K562 (cell line): Measurements from ENCODE around the gene MLN. TPM values are rescaled to one million over a fixed set of nuclear protein-coding genes. Genes with fewer than 3 reads are reported as not detected.

ENCODE experiments used
- ATAC-seq: fragments of 200-7000 bp; cut with Tn5 transposase; 3 replicates; pipeline ENCODE4 v1.9.1; 2020; ENCODE audit warnings: moderate library complexity
- BruUV-seq: library from RNA; stranded (reverse); fragments of 400-500 nt; replicated peaks from 2 replicates; lab custom pipeline; 2021; lab: Mats Ljungman, UMichigan
- CTCF ChIA-PET: fragments of 300-600 bp; formaldehyde crosslinking; extraction: SDS; loops from one replicate; lab custom pipeline; 2021; ENCODE audit warnings: low intra/inter-chr PET ratio; lab: Yijun Ruan, JAX
- POLR2A ChIA-PET: fragments of 300-600, 350-650 bp; sonication (Branson Sonifier 250); formaldehyde crosslinking; extraction: SDS; loops from one replicate; lab custom pipeline; 2021; ENCODE audit warnings: antibody characterized with exemption, inconsistent platforms; lab: Yijun Ruan, JAX
- DNase-seq, 4 experiments: peaks; one replicate each; pipeline versions ENCODE4 v3.0.0 to v3.0.0-alpha.2; 2011 to 2018; ENCODE audit warnings: low spot score in 3 of 4, mixed read lengths in 3 of 4; ENCODE audit errors: extremely low read depth in 1 of 4
- FAIRE-seq: peaks from 2 replicates; lab custom pipeline; 2011; peaks lifted over from hg19 to GRCh38; lab: Jason Lieb, UNC
- H2AFZ ChIP-seq: 2 replicates; pipeline ENCODE4 v1.6.0; 2011; ENCODE audit warnings: low read depth, low read length, control low read depth, inconsistent platforms
- H3K27ac ChIP-seq: fragments of 200-600 bp; 3 replicates; pipeline ENCODE4 v1.8.0; 2011; ENCODE audit warnings: low read depth, mild to moderate bottlenecking, control low read depth, inconsistent platforms, low read length, moderate library complexity, mixed read lengths; ENCODE audit errors: extremely low read depth
- H3K27me3 ChIP-seq, 2 experiments: fragments of 300-600 bp in 1 of 2; 2 replicates in 1 of 2; 3 replicates in 1 of 2; pipeline versions ENCODE4 v1.6.0 to v1.8.0; 2011; ENCODE audit warnings: inconsistent platforms in 2 of 2, low read length in 2 of 2, mild to moderate bottlenecking in 1 of 2, mixed read lengths in 1 of 2, moderate library complexity in 1 of 2; ENCODE audit not compliant: control insufficient read depth in 2 of 2, insufficient read depth in 2 of 2
- H3K36me3 ChIP-seq: fragments of 300-600 bp; 3 replicates; pipeline ENCODE4 v1.8.0; 2011; ENCODE audit warnings: mild to moderate bottlenecking, low read length, inconsistent platforms; ENCODE audit not compliant: control insufficient read depth, insufficient read depth
- H3K4me1 ChIP-seq, 2 experiments: fragments of 200-600 bp in 1 of 2; replicated peaks in 1 of 2; 2 replicates in 1 of 2; 3 replicates in 1 of 2; pipeline versions ENCODE4 v1.5.1 to v1.8.0; 2011; ENCODE audit warnings: inconsistent platforms in 2 of 2, low read length in 2 of 2, mild to moderate bottlenecking in 1 of 2, mixed read lengths in 1 of 2, moderate library complexity in 1 of 2; ENCODE audit not compliant: control insufficient read depth in 2 of 2, insufficient read depth in 2 of 2
- H3K4me2 ChIP-seq: 2 replicates; pipeline ENCODE4 v1.6.1; 2011; ENCODE audit warnings: low read length, control low read depth, inconsistent platforms, mixed read lengths; ENCODE audit not compliant: insufficient read depth
- H3K4me3 ChIP-seq: fragments of 200-600 bp; sonication (generic), shearing (Covaris generic); 2 replicates; pipeline ENCODE4 v1.5.1; 2016; ENCODE audit warnings: control low read depth, inconsistent platforms
- H3K79me2 ChIP-seq: fragments of 200-600 bp; 3 replicates; pipeline ENCODE4 v1.8.0; 2011; ENCODE audit warnings: low read length, inconsistent platforms; ENCODE audit not compliant: control insufficient read depth, insufficient read depth
- H3K9ac ChIP-seq, 2 experiments: 2 replicates each; pipeline versions ENCODE4 v1.6.0 to v1.6.1; 2011; ENCODE audit warnings: low read depth in 2 of 2, low read length in 2 of 2, control low read depth in 1 of 2, inconsistent platforms in 1 of 2, mild to moderate bottlenecking in 1 of 2, mixed read lengths in 1 of 2; ENCODE audit not compliant: insufficient read depth in 1 of 2
- H3K9me1 ChIP-seq: one replicate; pipeline ENCODE4 v1.6.0; 2011; ENCODE audit warnings: inconsistent platforms, mild to moderate bottlenecking, low read length, moderate library complexity; ENCODE audit not compliant: control insufficient read depth, insufficient read depth
- H3K9me3 ChIP-seq: replicated peaks from 2 replicates; pipeline ENCODE4 v1.5.1; 2011; ENCODE audit warnings: low read depth, low read length, inconsistent platforms; ENCODE audit not compliant: control insufficient read depth, insufficient read depth
- H4K20me1 ChIP-seq: replicated peaks from 2 replicates; pipeline ENCODE4 v1.6.1; 2011; ENCODE audit warnings: low read length, inconsistent platforms, mixed read lengths; ENCODE audit not compliant: control insufficient read depth, insufficient read depth
- CBX2 ChIP-seq: fragments of 200-600 bp; sonication (generic); IDR thresholded peaks from one replicate; pipeline ENCODE4 v1.6.1; 2012; ENCODE audit warnings: mild to moderate bottlenecking, low read length, inconsistent platforms; ENCODE audit not compliant: insufficient read depth, poor library complexity, severe bottlenecking
- NFRKB ChIP-seq: fragments of 450-650 bp; IDR thresholded peaks from 2 replicates; pipeline ENCODE4 v1.6.1; 2016; ENCODE audit warnings: low read depth
- POLR2A ChIP-seq: fragments of 450-650 bp; conservative IDR thresholded peaks from 2 replicates; pipeline ENCODE4 v1.6.1; 2016
- RBM25 ChIP-seq: fragments of 200-400 bp; formaldehyde crosslinking; IDR thresholded peaks from 2 replicates; pipeline ENCODE4 v1.6.1; 2018; ENCODE audit warnings: low read length, low read depth, moderate library complexity; ENCODE audit not compliant: severe bottlenecking
- TFAM ChIP-seq: fragments of 250-450 bp; sonication (Bioruptor Pico); conservative IDR thresholded peaks from 2 replicates; pipeline ENCODE4 v1.5.0; 2021; ENCODE audit warnings: mild to moderate bottlenecking, moderate library complexity
- ZC3H4 ChIP-seq: sonication (generic); formaldehyde crosslinking; IDR thresholded peaks from 2 replicates; pipeline ENCODE4 v1.9.0; 2021; ENCODE audit warnings: missing genetic modification reagents, borderline replicate concordance
- ZNF785 ChIP-seq: fragments of 250-450 bp; sonication (Bioruptor Pico); IDR thresholded peaks from 2 replicates; pipeline ENCODE4 v1.4.0; 2020; ENCODE audit warnings: mild to moderate bottlenecking
- WGBS: fragments of 100-300 bp; shearing (Covaris generic); methylation state at CpG from one replicate; pipeline ENCODE4 v1.1.6; 2016; ENCODE audit warnings: low coverage, mixed read lengths; ENCODE audit not compliant: insufficient coverage; ENCODE audit errors: missing lambda C conversion rate; 5-methylcytosine and 5-hydroxymethylcytosine counted together
- in situ Hi-C: fragments of 300-500 bp; cut with MboI; formaldehyde crosslinking; loops from 4 replicates; pipeline ENCODE4 v1.15.0; 2018; ENCODE audit warnings: inconsistent platforms, mixed read lengths
- intact Hi-C: fragments of 100-400 bp; cut with micrococcal nuclease; formaldehyde crosslinking; loops from 2 replicates; pipeline ENCODE4 v1.14.2; 2022
- polyA plus RNA-seq, 8 experiments: library from polyadenylated mRNA; depleted of rRNA in 4 of 8; stranded (reverse) in 5 of 8; unstranded in 3 of 8; fragments of >200 nt; fragmentation: Nextera tagmentation in 2 of 8; fragmentation: Illumina TruSeq in 1 of 8; extraction: Ambion mirVana in 2 of 8; extraction: Trizol in 1 of 8; gene quantifications; 2 replicates each; pipeline versions ENCODE4 v1.2.1 to v1.2.3, GENCODE V29; 2011 to 2014; ENCODE audit warnings: inconsistent platforms in 1 of 8, missing spikeins in 1 of 8
- total RNA-seq, 7 experiments: library from RNA; depleted of rRNA in 6 of 7; stranded (reverse); fragments of >200 nt in 6 of 7; fragmentation: Illumina TruSeq in 2 of 7; extraction: Trizol in 2 of 7; gene quantifications; 2 replicates each; pipeline versions ENCODE4 v1.2.1 to v1.2.3, GENCODE V29; 2011 to 2021; ENCODE audit warnings: low replicate concordance in 1 of 7

Gene MLN
- total and polyA plus RNA-seq, 9 of the 15 experiments (the other 6 are each of a cell fraction or from before 2014, with no cell fraction given) = not detected

DNA sequence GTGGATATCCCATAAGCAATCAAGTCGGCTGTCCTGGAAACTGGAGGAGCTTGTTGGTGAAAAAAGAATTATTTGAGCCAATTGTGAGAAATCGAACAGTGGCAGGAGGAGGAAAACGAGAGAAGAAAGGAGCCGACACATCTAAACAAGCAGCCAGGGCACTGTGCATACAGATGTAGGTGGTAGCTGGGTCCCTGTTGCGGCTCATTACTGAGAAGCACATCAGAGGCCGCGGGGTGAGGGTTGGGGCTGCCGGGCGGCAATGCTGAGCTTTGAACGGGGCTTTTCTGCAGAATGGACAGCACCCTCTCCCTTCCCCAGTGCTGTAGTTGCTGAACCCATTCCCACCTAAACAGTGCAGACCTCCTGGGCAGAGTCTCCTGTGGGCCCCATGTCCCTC lies 10.8 kb downstream of the MLN start:
- Histone ChIP-seq H3K4me2 (no peak overlapping the region), H3K9me1 (peaks cover 3% of the 10 kb centered on the region), H2AFZ (no peak overlapping the region), H3K36me3 (no peaks in the 10 kb centered on the region), H3K79me2 (peaks cover 6% of the 10 kb centered on the region), H3K9ac (no peak overlapping the region), H3K4me1 (peaks cover 0 to 14% of the 10 kb centered on the region in 2 experiments; a peak in 2 of 5 replicates), H3K9me3 (no peaks in the 10 kb centered on the region), H4K20me1 (no peaks in the 10 kb centered on the region), H3K4me3 (no peak overlapping the region), H3K27me3 (peaks cover 53 to 66% of the 10 kb centered on the region in 2 experiments), H3K27ac (no peak overlapping the region)
- TF ChIP-seq ZNF785 (no peak), POLR2A (no peak), ZC3H4 (CRISPR knock-in tag) (no peak), CBX2 (peak; percentile 71), TFAM (no peak)
- DNase-seq (no peak), ATAC-seq (no peak), FAIRE-seq (no peak)
- ChIA-PET POLR2A (interaction anchor here (0.9 to 1.3 kb wide), 2 partner anchors 12 to 27 kb away, joined by 3 read pairs; no protein-coding TSS in a partner anchor), CTCF (no interaction called here)
- in situ Hi-C loops (no loop called here), intact Hi-C loops (no loop called here)
- BruUV-seq = no TSS peak
- WGBS = 4% methylated on average over 10 of the region's 10 CpGs

DNA sequence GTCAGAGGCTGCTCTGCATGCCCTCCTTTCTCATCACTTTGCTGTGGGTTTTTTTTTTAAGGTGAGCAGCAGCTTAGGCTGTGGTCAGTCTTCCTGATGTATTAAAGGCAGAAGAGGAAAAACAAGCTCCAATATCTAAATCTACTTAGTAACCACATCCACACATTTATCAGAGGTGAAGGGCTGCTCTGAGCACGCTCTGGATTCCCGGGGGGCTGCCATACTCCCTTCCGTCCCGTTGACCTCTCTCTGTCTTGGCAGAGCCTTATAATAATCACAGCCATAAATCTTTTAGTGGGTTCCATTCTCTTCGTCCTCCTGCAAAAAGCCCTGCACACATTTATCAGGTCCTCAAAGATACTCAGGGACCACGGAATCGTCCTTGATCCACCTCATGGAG lies 12.2 kb downstream of the MLN start:
- in situ Hi-C loops (no loop called here), intact Hi-C loops (no loop called here)
- peaks cover 7% of the 10 kb centered on the region for H3K9me1 ChIP-seq
- no TSS peak for BruUV-seq
- no peak for DNase-seq
- no peak for ATAC-seq
- H3K4me3 ChIP-seq = no peak overlapping the region
- no peak overlapping the region for H2AFZ ChIP-seq
- no peak overlapping the region for H3K4me2 ChIP-seq
- no peak overlapping the region for H3K27ac ChIP-seq
- H3K27me3 ChIP-seq = peaks cover 45 to 52% of the 10 kb centered on the region in 2 experiments
- H3K4me1 ChIP-seq = peaks cover 10 to 17% of the 10 kb centered on the region in 2 experiments; a peak in 4 of 5 replicates
- no peak overlapping the region for H3K9ac ChIP-seq
- 7% methylated on average over 7 of the region's 7 CpGs for WGBS
- ChIA-PET CTCF (interaction anchor here (0.6 kb wide), 1 partner anchor 805 kb away, joined by 3 read pairs; no protein-coding TSS in a partner anchor), POLR2A (interaction anchor here (0.6 to 1.0 kb wide), 2 partner anchors 21 to 95 kb away, joined by 3 to 5 read pairs; no protein-coding TSS in a partner anchor)
- no peak for FAIRE-seq
- TF ChIP-seq RBM25 (no peak), NFRKB (no peak)
- H3K36me3 ChIP-seq = peaks cover 3% of the 10 kb centered on the region; the same call in 2 of the 3 replicates
- H3K79me2 ChIP-seq = peaks cover 20% of the 10 kb centered on the region
- H4K20me1 ChIP-seq = no peaks in the 10 kb centered on the region
- H3K9me3 ChIP-seq = no peaks in the 10 kb centered on the region
